Right lobe of liver (tissue), 6 donors: Measurements from ENCODE around the gene NAALADL2. TPM values are rescaled to one million over a fixed set of nuclear protein-coding genes. Genes with fewer than 3 reads are reported as not detected.

Experiments used
- ATAC-seq, 4 donors: fragments of 200-7000 bp; cut with Tn5 transposase; one replicate each; pipeline ENCODE4 v1.9.1; 2020; ENCODE audit warnings: mild to moderate bottlenecking in 4 of 4, moderate library complexity in 4 of 4
- DNase-seq, 3 donors: peaks; one replicate each; pipeline ENCODE4 v3.0.0-alpha.2; 2020
- H3K27ac ChIP-seq, 3 donors: fragments of 200-600 bp; one replicate each; pipeline ENCODE4 v1.8.0; 2022
- H3K27me3 ChIP-seq, 2 donors: fragments of 200-600 bp; one replicate each; pipeline ENCODE4 v1.8.0; 2022
- H3K36me3 ChIP-seq, 4 donors: fragments of 200-600 bp; sonication (generic) in 1 of 4; one replicate each; pipeline versions ENCODE4 v1.5.1 to v1.8.0; 2017 to 2022; ENCODE audit warnings: control low read depth in 1 of 4
- H3K4me1 ChIP-seq, 4 donors: fragments of 200-600 bp; sonication (generic) in 1 of 4; one replicate each; pipeline versions ENCODE4 v1.5.1 to v1.8.0; 2017 to 2022; ENCODE audit warnings: control low read depth in 1 of 4
- H3K4me3 ChIP-seq, 3 donors: fragments of 200-600 bp; one replicate each; pipeline ENCODE4 v1.8.0; 2022
- H3K9me3 ChIP-seq, 4 donors: fragments of 200-600 bp; sonication (generic) in 1 of 4; one replicate each; pipeline versions ENCODE4 v1.5.1 to v1.8.0; 2017 to 2022; ENCODE audit warnings: control low read depth in 1 of 4
- POLR2A ChIP-seq: fragments of 450-650 bp; IDR thresholded peaks from one replicate; pipeline ENCODE4 v1.6.1; 2017; ENCODE audit warnings: antibody characterized with exemption, mild to moderate bottlenecking
- WGBS: methylation state at CpG from one replicate; pipeline ENCODE4 v1.1.6; 2018; ENCODE audit warnings: low coverage, low lambda C conversion rate; ENCODE audit not compliant: insufficient coverage; ENCODE audit errors: missing lambda C conversion rate; 5-methylcytosine and 5-hydroxymethylcytosine counted together
- intact Hi-C, 2 donors: fragments of 100-400 bp; cut with DNase I; formaldehyde crosslinking; loops; one replicate each; pipeline versions ENCODE4 v1.11.2 to v1.14.1; 2022
- total RNA-seq, 6 experiments: library from RNA; depleted of rRNA in 2 of 6; stranded (reverse); fragments of >200 nt in 2 of 6; fragmentation: NEBNext Ultra II Directional in 3 of 6; extraction: Animal tissue kit (Norgen Biotek cat#: 25700) in 3 of 6; gene quantifications; one replicate each; pipeline versions ENCODE4 v1.1.0 to v1.2.4, GENCODE V29; 2016 to 2023
- TF ChIP-seq, protein P1 (sequence below), 4 donors: fragments of 200-600 bp in 3 of 4; fragments of 450-650 bp in 1 of 4; IDR thresholded peaks; one replicate each; pipeline versions ENCODE4 v1.5.1 to v1.8.0; 2016 to 2022; ENCODE audit warnings: antibody characterized with exemption in 4 of 4, mild to moderate bottlenecking in 2 of 4
- donor health status: DM: no; HTN: yes; CAD: no.
- donor health status: DM: no; HTN: no; CAD: no.
- donor health status: DM: no; HTN: no; CAD: no.
- donor health status: DM: no; HTN: yes; CAD: no.
- donor health status: DM: no; HTN: yes; CAD: no.

The NAALADL2 gene
- total RNA-seq, 6 experiments from 2014 or later, result 0.86 to 4.9 (median 3.2) TPM

DNA sequence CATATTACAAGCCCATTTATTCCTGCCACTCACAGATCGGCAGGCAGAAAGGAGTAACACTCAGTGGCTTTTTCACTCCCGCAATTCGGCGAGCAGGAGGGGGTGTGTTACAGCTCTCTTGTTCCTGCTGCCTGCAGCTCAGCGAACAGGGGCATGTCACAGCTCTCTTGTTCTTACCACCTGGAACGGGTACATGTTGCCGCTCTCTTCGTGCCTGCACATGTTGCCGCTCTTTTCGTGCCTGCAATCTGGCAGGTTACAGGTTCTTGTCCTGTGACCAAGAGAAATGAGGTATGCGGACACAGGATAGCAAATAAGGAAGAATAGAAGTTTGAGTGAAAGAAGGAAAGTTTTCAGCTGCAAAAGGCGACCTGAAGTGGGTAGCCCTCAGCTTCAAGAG, 761.4 kb downstream of the NAALADL2 start:
- no peak for ATAC-seq
- Histone ChIP-seq H3K4me1 (no peaks in the 10 kb centered on the region), H3K27me3 (no peaks in the 10 kb centered on the region), H3K9me3 (no peaks in the 10 kb centered on the region), H3K36me3 (no peaks in the 10 kb centered on the region), H3K4me3 (no peak overlapping the region), H3K27ac (no peak overlapping the region)
- WGBS, result 91% methylated on average over 8 of the region's 12 CpGs
- DNase-seq, result no peak
- no peak for TF ChIP-seq POLR2A
- TF ChIP-seq, protein P1, sequence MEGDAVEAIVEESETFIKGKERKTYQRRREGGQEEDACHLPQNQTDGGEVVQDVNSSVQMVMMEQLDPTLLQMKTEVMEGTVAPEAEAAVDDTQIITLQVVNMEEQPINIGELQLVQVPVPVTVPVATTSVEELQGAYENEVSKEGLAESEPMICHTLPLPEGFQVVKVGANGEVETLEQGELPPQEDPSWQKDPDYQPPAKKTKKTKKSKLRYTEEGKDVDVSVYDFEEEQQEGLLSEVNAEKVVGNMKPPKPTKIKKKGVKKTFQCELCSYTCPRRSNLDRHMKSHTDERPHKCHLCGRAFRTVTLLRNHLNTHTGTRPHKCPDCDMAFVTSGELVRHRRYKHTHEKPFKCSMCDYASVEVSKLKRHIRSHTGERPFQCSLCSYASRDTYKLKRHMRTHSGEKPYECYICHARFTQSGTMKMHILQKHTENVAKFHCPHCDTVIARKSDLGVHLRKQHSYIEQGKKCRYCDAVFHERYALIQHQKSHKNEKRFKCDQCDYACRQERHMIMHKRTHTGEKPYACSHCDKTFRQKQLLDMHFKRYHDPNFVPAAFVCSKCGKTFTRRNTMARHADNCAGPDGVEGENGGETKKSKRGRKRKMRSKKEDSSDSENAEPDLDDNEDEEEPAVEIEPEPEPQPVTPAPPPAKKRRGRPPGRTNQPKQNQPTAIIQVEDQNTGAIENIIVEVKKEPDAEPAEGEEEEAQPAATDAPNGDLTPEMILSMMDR (IDR thresholded peaks at IDR 0.05), result no peak
- intact Hi-C loops, result no loop called here

DNA sequence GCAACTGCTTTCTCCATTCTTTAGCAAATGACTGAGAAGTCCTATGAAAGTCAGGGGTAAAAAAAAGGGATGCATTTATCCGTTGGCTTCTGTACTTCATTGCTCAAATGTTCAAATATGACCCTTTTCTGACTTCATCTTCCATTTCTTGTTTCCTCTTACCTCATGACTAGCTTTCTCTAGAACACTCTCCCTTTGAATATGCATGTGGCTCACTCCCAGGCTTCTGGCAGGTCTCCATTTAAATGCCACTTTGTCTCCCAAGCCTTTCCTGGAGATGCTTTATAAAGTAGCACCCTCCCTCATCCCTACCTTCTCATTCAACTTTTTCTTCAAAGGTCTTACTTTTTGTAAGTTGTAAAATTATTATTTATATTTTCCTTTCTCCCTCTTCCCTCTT, 781.8 kb downstream of the NAALADL2 start:
- intact Hi-C loops, result no loop called here
- TF ChIP-seq POLR2A, result no peak
- TF ChIP-seq, protein P1 (IDR thresholded peaks at IDR 0.05), result no peak
- 40% methylated on average over 1 of the region's 1 CpG for WGBS
- ATAC-seq, result no peak
- Histone ChIP-seq H3K4me3 (no peak overlapping the region), H3K27me3 (no peaks in the 10 kb centered on the region), H3K4me1 (no peaks in the 10 kb centered on the region), H3K36me3 (no peaks in the 10 kb centered on the region), H3K27ac (no peak overlapping the region), H3K9me3 (no peaks in the 10 kb centered on the region)
- DNase-seq, result no peak

DNA sequence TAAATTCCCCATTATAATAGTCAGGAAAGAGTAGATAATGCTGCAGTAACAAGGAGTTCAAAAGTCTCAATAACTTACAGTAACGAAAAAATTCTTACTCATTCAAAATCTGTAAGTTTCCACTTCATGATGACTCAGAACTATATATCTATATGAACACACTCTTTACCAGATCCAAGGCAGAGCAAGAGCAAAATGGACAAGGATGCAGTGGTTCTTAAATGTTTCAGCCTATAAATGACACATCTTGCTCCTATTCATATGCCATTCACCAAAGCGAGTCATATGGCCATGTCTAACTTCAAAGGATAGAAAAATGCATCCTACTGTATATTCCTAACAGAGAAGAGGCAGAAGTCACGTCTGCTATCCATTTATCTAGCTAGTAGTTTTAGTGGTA, 787.7 kb downstream of the NAALADL2 start:
- no peak for ATAC-seq
- Histone ChIP-seq H3K27me3 (no peaks in the 10 kb centered on the region), H3K36me3 (no peaks in the 10 kb centered on the region), H3K27ac (no peak overlapping the region), H3K4me3 (no peak overlapping the region), H3K4me1 (no peaks in the 10 kb centered on the region), H3K9me3 (no peaks in the 10 kb centered on the region)
- 83% methylated on average over 3 of the region's 3 CpGs for WGBS
- intact Hi-C loops, result no loop called here
- TF ChIP-seq POLR2A, result no peak
- TF ChIP-seq, protein P1 (IDR thresholded peaks at IDR 0.05), result no peak
- no peak for DNase-seq

DNA sequence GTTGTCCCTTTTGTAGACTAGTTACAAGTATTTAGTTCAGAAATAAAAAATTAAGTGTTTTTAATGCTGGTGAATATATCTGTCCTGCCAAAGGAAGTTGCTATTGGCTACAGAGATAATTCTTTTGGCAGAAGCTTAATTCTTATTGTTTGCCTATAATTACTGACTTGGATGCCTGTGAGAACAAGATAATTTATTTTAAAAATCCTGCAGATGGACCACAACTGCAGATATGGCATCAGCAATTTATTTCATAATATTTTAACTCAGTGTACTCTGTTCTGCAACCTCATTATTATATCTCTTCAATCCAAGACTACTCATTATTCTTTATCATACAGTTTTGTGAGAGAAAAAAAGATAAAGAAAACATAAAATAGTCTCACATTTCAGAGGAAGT, 789.8 kb downstream of the NAALADL2 start:
- TF ChIP-seq POLR2A, result no peak
- TF ChIP-seq, protein P1 (IDR thresholded peaks at IDR 0.05), result no peak
- intact Hi-C loops, result no loop called here

DNA sequence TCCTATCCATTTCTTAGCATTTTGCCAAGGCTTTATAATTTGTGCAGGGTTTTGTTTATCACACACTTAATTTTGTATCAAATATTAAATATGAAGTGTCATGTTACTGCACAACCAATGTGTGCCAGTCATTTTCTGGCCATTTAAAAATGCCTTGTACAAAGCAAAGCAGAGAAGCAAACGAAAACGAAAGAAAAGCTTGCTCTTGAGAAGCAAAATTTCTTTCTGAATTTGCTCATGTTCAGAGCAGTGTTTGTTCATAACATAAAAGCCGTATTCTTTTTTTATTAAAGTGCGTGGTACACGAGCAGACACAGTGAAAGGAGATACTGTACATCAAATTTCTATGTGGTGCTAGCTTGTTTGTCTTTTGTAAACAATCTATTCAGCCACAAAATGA, 792.6 kb downstream of the NAALADL2 start:
- H3K9me3 ChIP-seq, result no peaks in the 10 kb centered on the region
- DNase-seq, result no peak
- intact Hi-C loops, result no loop called here
- H3K4me1 ChIP-seq, result no peaks in the 10 kb centered on the region
- H3K27me3 ChIP-seq, result no peaks in the 10 kb centered on the region
- H3K4me3 ChIP-seq, result no peak overlapping the region
- peaks cover 0 to 2% (median 0%) of the 10 kb centered on the region in 4 donors for H3K36me3 ChIP-seq
- no peak for ATAC-seq
- TF ChIP-seq POLR2A, result no peak
- TF ChIP-seq, protein P1 (IDR thresholded peaks at IDR 0.05), result no peak
- H3K27ac ChIP-seq, result no peak overlapping the region
- 66% methylated on average over 5 of the region's 5 CpGs for WGBS

More for the DNA sequence above, 789.8 kb downstream of the NAALADL2 start:
- no peaks in the 10 kb centered on the region for H3K27me3 ChIP-seq
- no peaks in the 10 kb centered on the region for H3K4me1 ChIP-seq
- H3K36me3 ChIP-seq, result no peaks in the 10 kb centered on the region
- no peak overlapping the region for H3K4me3 ChIP-seq
- H3K27ac ChIP-seq, result no peak overlapping the region
- ATAC-seq (no peak), DNase-seq (no peak)
- H3K9me3 ChIP-seq, result no peaks in the 10 kb centered on the region
